Neural progenitor cell (in vitro differentiated cells): ENCODE results near the gene CHMP5.

Experiments
- CTCF ChIP-seq: fragments of 200-600 bp; sonication (generic); IDR thresholded peaks from 2 replicates; pipeline ENCODE4 v1.5.1; 2017; ENCODE audit warnings: antibody characterized with exemption, mild to moderate bottlenecking
- EZH2phosphoT487 ChIP-seq: fragments of 200-600 bp; sonication (generic); IDR thresholded peaks from 2 replicates; pipeline ENCODE4 v1.6.1; 2017; ENCODE audit warnings: antibody characterized with exemption

- TF ChIP-seq CTCF (no peak), EZH2phosphoT487 (no peak)
These were observed 32.0 kb upstream of the CHMP5 start for GRCh38 chr9:33232815-33233214.
